VCaP (cell line): ENCODE measurements around the gene SEC24A.
"Not testable (repeated sequence)": the region's sequence is repeated elsewhere in the genome, so short reads cannot be mapped to it uniquely, and the experiment has no call there.

Experiments
- H3K27ac ChIP-seq: fragments of 450-650 bp; 2 replicates; pipeline ENCODE4 v1.5.1; 2017
- CTCF ChIP-seq: fragments of 450-650 bp; conservative IDR thresholded peaks from 2 replicates; pipeline ENCODE4 v1.5.1; 2017; ENCODE audit warnings: mild to moderate bottlenecking, moderate library complexity

SEC24A gene

GRCh38 chr5:134656690-134657089 lies 8.1 kb downstream of the SEC24A start:
- no peak for TF ChIP-seq CTCF
- no peak overlapping the region for H3K27ac ChIP-seq

DNA sequence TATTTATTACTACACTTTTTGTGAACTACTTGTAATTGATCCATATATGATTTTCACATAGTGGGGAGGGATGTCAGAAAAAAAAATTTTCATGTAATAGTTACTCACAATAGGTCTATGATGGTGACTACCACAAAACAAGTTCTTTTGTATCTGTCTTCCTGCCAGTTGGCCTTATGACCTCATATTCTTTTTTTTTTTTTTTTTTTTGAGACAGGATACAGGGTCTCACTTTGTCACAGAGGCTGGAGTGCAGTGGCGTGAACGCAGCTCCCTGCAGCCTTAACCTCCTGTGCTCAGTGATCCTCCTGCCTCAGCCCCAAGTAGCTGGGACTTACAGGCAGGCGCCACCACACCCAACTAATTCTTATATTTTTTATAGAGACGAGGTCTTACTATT lies 10.9 kb downstream of the SEC24A start:
- TF ChIP-seq CTCF = no peak
- no peak overlapping the region for H3K27ac ChIP-seq

- TF ChIP-seq CTCF = no peak
- no peak overlapping the region for H3K27ac ChIP-seq
These were observed 11.3 kb downstream of the SEC24A start for GRCh38 chr5:134659922-134660321.

GRCh38 chr5:134662971-134663370 lies 14.4 kb downstream of the SEC24A start:
- H3K27ac ChIP-seq = no peak overlapping the region
- TF ChIP-seq CTCF = no peak

DNA sequence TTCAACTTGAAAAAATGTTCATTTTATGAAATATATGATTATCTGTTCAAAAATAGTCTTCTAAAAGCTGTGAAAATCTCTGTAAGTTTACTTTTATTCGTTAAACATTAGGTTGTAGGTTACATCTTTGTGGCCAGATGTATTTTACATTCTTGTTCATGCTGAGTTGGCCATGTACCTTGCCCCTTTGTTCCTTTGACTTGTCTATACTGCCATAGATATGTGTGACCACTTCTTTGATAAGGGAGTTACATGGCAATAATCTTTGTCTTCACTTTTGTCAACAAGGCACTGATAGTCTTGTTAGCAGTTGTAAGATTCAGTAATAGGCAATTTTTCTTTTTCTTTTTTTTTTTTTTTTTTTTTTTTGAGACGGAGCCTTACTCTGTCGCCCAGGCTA lies 15.9 kb downstream of the SEC24A start:
- no peak overlapping the region for H3K27ac ChIP-seq
- TF ChIP-seq CTCF = no peak

- not testable (repeated sequence) for H3K27ac ChIP-seq
These were observed 25.0 kb downstream of the SEC24A start for GRCh38 chr5:134673546-134673945.

DNA sequence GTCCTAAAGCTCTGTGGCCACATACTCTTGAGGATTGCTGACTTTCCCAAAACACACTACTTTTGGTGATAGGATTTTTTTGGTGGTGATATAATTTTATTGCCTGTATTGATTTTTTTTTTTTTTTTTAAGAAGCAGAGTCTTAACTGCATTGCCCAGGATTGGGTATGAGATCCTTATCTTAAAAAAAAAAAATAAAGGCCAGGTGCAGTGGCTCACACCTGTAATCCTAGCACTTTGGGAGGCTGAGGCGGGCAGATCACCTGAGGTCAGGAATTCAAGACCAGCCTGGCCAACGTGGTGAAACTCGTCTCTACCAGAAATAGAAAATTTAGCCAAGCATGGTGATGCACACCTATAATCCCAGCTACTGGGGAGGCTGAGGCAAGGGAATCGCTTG lies 28.8 kb downstream of the SEC24A start:
- H3K27ac ChIP-seq = not testable (repeated sequence)

DNA sequence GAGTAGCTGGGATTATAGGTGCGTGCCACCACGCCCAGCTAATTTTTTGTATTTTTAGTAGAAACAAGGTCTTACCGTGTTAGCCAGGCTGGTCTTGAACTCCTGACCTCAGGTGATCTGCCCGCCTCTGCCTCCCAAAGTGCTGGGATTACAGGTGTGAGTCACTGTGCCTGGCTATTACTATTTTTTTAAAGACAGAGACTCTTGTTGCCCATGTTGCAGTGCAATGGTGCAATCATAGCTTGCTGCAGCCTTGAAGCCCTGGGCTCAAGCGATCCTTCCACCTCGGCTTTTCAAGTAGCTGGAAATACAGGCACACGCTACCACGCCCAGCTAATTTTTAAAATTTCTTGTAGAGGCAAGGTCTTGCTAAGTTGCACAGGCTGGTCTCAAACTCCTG lies 41.6 kb downstream of the SEC24A start:
- H3K27ac ChIP-seq = not testable (repeated sequence)

- no peak overlapping the region for H3K27ac ChIP-seq
- no peak for TF ChIP-seq CTCF
These were observed 44.1 kb downstream of the SEC24A start for GRCh38 chr5:134692722-134693121.
